SH-SY5Y (cell line): ENCODE measurements around the gene DPP10.

Source experiments
- GATA2 ChIP-seq: IDR thresholded peaks from 2 replicates; pipeline ENCODE4 v1.6.1; 2011; ENCODE audit warnings: mild to moderate bottlenecking, low read depth, low read length
- GATA3 ChIP-seq: IDR thresholded peaks from 2 replicates; pipeline ENCODE4 v1.6.1; 2011; ENCODE audit warnings: low read depth, mild to moderate bottlenecking, low read length, moderate library complexity

DNA sequence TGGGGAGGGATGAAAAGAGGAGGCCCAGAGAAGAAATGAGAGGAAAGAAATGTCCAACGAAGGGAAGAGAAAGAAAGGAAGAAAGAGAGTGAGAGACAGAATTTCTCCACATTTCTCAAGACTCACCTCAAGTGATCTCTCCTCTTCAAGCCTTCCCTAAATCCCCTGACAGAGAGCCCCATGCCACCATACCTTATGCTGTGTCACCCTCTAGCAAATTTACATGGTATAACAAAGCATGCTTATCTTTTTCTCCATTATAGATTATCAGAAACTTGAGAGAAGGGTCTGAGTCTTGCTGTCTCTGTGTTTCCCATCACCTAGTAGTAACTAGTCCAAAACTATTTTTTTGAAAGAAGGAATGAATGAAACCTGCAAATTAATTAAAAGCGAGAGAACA, 1208.4 kb downstream of the DPP10 start:
- TF ChIP-seq GATA2 (no peak), GATA3 (no peak)
